NCI-H69 (cell line): ENCODE measurements around the gene SYT8.
"Not testable (repeated sequence)": the region's sequence is repeated elsewhere in the genome, so short reads cannot be mapped to it uniquely, and the experiment has no call there.

Source experiments
- DNase-seq: peaks from one replicate; lab custom pipeline; 2025; lab: John Stamatoyannopoulos, UW

SYT8 gene

DNA sequence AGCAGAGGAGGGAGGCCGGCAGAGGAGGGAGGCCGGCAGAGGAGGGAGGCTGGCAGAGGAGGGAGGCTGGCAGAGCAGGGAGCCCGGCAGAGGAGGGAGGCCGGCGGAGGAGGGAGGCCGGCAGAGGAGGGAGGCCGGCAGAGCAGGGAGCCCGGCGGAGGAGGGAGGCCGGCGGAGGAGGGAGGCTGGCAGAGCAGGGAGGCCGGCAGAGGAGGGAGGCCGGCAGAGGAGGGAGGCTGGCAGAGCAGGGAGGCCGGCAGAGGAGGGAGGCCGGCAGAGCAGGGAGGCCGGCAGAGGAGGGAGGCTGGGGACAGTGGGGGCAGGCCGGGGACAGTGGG, 39.0 kb downstream of the SYT8 start:
- DNase-seq, result not testable (repeated sequence)

DNA sequence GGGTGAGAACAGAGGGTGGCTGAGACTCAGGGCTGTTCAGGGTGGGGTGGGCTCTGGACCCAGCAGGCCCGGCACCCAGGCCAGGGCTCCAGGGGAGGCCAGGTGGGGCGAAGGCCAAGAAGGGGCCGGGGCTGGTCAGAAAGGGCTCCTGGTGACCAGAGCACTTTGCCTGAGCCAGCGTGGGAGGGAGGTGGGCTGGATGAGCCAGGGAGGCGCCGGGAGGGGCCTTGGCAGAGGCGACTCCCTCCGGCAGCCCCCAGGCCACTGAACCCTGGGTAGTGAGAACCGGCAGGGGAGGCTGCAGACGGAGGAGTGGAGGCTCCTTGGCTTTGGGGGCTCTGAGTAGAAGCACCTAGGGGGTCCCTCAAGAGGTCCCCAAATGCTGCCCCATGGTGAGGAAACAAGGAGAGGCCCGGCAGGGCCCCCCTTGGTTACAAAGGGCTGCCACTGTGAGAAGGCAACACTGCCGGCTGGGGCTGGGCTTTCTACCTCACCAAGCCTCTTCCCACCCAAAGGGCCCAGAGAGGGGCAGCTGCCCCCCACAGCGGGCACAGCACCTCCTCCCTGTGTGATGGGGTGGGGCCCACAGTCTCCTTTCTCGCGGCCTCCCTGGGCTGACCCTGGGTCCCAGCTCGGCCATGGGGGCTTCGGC, 39.8 kb downstream of the SYT8 start:
- DNase-seq, result not testable (repeated sequence)

DNA sequence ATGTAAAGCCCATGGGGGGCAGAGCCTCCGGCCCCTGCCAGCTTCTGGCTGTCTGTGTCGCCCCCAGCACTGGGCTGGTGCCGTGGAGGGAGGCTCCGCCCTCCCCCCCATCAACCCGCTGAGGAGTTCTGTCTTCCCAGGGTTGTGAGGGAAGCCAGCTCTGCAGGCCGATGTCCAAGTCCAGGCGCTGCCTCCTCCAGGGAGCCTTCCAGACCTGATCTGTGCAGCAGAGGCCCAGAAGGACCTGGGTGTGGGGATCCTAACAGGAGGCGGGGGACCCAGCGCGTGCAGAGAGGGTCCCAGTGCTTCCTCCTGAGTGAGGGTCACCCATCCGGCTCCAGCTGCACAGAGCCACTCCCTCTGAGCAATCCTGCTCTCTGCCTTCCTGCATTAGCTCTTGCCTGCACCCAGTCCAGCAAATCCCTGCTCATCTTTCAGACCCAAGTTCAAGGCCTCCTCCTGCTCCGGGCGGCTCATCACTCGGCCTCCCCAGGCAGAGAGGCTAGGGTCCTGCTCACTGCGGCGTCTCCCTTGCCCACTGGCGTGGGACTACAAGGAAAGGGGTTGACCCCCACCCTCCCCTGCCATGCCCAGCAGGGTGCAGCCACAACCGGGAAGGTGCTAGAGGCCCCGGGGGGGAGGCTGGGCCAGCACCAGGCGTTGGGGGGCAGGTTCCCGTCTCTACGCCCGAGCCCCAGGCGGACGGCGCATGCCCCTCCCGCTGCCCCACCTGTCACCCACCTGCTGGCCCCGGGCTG, 40.5 kb downstream of the SYT8 start:
- DNase-seq, result peak; percentile 72

DNA sequence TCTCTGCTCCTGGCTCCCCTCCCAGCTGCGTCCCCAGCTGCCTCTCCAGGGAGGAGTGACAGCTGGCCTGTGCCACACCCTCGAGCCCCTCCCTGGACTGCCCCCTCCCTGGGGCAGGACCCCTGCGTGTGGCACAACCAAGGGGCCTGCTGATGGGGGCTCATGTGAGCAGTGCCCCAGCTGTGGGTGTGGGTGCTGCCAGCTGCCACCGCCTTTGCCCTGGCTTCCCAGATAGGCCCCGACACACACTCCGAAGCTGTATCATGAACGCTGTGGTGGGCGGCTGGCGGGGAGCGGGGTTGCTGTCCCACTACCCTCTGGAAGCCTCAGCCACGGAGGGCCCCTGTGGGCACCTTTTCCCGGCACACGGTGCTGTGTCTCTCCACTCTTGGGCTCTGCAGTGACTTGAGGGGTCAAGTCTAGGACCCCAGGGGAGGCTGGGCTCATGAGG, 41.1 kb downstream of the SYT8 start:
- DNase-seq, result not testable (repeated sequence)

DNA sequence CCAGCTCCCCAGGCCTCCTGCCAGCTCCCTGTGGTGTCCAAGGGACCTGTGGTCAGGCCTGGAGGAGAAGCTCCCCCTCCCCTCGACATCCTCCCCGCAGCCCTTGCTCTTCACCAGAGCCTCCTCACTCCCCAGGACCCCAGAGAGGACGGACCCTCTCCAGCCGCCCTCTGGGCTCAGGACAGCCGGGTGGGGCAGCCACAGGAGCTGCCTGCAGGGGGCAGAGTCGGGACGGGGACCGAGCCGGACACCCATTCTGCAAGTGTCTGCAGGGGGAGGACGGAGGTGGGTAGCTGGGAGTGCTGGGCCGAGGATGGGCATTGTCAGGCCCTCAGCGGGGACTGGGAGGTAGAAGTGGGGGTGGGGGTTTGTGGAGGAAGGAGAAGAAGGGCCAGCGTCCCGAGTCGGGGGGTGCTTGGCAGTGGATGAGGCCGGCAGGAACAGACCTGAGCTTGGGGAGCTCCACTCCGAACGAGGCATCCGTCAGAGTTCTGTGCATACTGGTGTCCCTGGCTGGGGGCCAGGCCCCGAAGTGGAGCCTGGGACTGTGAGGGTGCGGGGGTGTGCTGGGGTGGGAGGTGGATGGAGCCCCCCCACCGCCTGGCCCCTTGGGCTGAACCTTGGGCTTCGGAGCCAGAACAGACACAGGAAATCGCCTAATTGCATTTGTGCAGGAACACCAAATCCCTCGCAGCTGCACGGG, 41.7 kb downstream of the SYT8 start:
- DNase-seq, result peak; percentile 17

DNA sequence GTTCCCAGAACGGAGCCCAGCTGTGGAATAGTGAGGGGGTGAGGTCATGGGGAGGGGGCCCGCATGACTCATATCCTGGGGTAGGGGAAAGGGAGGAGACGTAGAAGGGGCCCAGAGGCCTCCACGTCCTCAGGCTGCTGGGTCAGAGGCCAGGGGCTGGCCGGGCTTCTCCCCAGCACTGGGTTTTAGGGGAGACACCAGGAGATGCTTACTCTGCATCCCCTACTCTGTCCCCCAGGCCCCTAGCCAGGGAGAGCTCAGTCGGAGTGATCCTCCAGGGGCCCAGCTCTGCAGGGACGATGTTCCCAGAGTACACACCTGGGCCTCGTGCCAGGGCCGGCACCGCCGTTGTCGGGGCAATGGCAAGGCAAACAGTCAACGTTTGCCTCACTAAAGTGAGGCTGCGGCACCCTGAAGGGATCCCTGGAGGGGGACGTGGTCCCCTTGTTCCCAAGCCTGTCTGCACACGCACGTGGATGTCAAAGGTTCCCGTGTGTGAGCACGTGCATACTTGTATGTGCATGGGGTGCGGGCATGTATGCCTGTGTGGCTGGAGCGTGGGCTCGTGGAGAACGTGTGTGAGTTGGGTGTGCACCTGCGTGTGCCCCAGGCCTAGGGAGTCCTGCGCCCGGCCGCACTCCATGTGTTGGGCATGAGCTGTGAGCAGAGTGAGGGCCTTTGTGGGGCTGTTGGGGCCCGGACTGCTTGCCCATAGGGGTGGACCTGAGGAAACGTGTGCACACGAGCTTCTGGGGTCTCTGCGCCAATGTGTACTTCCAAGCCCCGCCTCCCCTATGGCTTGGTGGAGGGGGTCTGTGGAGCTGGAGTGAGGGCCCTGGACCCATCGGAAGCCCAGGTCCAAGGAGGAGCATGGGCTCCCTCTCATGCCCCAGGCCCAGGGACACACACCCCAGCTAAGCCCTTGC, 42.7 kb downstream of the SYT8 start:
- DNase-seq, result peak; percentile 77

DNA sequence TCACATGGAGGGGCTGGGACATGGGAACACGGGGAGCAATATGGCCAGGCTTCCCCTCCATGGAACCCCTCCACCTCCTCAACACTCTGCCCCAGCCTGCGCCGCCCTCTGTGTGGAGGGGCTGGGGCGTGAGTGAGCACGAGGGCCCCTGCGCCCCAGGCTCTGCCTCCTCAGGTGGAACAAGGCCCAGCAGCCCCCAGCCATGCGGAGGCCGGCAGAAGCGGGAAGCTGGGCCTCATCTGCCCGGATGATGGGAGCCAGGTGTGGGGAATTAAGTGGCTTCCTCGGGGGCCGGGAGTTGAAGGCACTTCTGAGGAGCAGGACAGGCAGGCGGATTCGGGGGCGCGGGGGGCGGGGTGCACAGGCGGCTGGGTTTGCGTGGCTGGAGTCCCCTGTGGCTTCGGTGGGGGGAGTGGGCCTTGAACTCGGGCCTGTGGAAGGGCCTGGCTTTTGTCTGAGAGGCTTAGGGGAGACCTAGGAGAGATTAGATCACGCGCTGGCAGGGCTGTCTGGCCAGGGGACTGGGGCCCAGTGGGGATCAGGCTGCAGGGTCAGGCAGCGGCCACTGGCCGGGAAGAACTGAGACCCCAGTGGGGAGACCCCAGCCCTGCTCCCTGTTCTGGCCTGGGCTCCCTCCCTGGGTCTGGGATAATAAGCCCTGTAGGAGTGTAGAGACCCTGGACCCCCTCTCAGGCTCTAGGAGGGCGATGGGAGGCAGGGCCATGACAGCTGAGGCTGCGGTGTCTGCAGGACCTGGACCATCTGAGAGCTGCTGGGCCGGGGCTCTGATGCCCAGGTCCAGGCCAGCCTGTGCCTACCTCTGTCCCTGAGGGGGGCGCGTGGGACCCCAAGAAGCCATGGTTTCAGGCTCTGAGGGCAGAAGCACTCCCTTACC, 43.6 kb downstream of the SYT8 start:
- DNase-seq, result no peak

DNA sequence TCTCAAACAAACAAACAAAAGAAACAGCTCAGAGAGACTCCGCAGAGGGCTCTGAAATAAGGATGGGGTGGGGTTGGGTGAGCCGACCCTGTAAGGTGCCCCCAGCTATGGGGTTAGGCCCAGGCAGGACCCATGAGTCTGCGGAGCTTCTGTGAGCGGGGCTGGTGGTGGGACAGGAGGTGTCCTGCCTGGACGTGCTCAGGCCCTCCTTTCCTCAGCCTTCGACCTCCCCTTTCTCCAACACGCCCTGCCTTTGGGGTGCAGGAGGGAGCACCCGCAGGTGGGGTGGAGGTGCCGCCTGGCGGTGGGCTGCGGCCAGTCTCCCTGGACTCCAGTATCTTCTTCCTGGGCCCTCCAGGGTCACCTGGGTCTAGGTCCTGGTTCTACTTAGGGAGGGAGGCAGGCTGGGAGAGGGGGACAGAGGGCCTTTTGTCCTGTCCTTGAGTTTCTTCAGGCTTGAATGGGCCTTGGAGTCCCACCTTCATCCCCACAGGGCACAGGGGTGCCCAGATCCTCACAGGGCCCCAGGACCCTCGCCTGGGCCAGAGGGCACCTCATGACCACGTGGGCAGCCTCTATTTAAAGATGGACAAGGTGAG, 44.7 kb downstream of the SYT8 start:
- DNase-seq, result no peak

DNA sequence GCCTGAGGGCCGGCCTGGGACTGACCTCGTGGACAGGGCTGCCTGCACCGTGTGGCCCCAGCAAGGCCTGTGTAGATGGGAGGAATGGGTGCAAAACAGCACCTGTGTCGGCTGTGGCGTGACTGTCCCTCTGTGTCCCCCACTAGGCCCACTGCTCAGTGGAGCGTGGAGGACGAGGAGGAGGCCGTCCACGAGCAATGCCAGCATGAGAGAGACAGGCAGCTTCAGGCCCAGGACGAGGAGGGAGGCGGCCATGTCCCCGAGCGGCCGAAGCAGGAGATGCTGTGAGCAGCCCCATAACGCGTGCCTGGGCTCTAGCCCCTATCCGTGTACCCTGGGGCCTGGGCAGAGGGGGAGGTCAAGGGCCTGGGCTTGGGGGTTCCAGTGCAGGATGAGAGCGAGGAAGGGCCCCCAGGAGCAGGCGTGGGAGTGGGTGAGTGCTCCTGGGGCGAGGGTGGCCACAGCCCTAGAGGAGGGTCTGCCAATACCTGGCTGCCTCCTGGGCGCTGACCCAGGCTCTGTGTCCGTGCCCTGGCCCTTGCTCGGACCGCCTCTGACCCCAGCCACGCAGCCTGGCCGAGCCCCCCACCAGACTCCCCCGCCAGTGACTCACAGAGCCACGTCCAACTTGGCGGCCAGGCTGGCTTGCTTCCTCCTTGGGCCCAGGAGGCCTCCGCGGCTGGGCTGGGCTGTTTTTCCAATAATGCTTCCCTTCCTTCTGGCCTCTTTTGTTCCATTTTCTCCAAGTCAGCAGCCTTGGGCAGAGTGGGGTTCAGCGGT, 45.3 kb downstream of the SYT8 start:
- DNase-seq, result no peak

DNA sequence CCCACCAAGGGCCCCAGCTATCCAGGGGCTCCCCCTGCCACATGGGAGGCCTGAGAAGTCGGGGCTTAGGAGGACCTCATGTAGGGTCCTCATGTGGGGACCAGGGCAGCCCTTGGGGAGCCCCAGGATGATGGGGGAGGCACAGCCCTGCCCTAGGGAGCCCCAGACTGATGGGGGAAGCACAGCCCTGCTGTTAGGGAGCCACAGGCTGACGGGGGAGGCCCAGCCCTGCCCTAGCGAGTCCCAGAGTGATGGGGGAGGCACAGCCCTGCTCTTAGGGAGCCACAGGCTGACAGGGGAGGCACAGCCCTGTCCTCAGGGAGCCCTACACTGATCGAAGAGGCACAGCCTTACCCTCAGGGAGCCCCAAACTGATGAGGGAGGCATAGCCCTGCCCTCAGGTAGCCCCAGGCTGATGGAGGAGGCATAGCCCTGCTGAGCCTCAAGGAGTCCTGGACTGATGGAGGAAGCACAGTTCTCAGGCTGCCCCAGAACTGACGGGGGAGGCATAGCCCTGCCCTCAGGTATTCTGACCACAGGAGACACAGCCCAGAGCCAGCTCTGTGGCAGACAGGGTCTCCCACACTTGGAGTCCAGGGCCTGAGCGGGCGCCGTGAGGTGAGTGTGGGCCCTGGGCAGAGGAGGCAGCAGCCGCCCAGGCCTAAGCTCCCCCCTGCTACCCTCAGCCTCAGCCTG, 46.1 kb downstream of the SYT8 start:
- no peak for DNase-seq

DNA sequence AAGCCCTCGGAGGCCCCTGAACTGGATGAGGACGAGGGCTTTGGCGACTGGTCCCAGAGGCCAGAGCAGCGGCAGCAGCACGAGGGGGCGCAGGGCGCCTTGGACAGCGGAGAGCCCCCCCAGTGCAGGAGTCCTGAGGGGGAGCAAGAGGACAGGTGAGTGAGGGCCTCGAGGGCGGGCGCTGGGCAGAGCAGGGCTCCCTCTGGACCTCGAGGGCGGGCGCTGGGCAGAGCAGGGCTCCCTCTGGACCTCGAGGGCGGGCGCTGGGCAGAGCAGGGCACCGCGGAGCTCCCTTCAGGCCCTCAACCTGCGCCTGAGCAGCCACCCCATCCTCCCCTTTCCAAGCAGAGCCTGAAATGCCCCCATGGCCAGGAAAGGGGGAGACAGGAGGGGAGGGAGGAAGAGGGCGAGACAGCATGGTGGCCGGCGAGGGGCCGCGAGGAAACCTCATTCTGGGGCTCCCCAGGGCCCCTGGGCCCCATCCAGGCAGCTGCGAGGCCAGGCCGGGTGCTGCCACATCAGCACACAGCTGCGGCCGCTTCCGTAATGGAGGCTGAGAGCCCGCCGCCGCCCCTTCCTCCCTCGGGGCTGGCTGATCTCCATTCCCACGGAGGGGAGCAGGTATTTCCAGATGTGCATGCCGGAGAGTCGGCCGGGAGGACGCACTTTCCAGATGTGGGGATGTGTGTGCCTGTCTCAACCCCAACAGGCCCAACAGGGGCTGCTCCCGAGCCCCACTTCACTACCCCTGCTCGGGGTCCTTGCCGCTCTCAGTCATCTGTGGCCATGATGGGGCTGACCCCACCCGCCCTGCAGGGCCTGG, 46.9 kb downstream of the SYT8 start:
- DNase-seq, result no peak

DNA sequence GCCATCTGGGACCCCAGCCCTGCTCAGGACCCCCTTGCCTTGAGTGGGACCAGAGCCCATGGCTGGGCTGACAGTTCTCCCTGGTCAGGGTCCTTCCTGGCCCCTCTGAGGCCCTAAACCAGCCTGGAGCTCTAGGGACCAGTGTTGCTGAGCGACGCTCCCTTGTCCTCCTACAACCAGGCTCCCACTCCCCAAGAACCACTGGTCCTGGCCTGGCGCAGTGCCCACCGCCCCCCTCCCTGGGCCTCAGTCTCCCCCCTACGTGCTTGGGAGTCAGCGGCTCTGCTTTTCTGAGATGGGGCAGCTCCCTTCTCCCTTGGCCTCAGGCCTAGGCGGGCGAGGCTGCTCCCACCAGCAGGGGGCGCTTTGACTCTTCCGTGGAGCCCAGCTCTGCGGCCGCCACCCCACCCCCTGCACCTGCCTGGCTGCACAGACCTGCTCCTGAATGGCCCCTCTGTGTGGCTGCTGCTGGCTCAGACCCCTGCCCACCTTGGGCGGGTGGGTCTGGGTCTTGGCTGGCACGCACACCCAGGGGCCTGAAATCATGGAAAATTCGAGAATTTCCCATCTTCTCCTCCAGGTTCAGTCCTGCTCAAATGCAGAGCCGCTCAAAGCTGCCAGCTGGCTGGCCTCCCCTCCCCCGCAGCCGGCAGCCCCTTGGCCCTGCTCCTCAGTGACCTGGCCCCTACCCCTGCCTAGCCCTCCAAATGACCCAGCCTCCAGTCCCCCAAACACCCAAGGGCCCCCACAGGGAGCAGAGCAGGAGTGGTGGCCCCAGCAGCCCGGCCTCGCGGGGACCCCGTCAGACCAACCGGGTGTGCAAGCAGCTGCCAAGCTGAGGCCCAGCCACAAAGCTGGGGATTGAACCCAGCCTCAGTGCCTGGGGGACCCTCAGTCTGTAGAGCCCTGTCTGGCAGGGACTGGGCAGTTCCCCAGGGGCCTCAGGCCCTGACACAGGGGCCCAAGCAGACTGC, 47.8 kb downstream of the SYT8 start:
- DNase-seq, result peak; percentile 81

DNA sequence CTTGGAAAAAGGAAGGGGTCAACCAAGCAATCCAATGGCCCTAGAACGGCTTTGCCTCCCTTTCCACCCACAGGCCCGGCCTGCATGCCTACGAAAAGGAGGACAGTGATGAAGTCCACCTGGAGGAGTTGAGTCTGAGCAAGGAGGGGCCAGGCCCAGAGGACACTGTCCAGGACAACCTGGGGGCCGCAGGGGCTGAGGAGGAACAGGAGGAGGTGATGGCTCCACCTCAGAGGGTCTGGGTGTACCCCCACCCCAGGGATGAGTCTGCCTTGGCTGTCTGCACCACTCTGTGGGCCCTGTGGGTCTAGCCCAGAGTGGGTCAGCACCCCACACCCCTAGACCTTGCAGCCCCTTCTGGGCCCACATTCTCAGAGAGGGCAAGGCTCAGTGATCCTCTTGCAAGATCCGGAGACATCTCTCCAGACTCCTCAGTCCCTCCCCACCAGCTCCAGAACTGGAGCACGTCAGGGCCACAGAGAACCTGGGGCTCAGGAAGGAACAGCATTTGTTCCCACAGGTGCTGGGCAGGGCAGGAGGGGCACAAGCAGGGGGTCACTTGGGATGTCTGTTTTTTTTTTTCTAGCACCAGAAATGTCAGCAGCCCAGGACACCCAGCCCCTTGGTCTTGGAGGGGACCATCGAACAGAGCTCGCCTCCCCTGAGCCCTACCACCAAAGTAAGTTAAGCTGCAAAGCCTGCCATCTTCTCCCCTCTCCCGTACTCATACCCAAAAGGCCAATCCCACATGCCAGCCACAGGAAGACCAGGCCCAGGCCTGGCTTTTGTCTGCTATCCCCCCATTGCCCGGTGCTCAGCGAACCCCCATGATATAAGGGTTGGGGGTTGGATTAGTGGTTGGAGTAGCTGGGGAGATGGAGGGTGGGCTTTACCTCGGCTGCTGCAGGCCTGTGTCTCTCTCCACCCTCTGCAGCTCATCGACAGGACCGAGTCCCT, 48.8 kb downstream of the SYT8 start:
- DNase-seq, result no peak

DNA sequence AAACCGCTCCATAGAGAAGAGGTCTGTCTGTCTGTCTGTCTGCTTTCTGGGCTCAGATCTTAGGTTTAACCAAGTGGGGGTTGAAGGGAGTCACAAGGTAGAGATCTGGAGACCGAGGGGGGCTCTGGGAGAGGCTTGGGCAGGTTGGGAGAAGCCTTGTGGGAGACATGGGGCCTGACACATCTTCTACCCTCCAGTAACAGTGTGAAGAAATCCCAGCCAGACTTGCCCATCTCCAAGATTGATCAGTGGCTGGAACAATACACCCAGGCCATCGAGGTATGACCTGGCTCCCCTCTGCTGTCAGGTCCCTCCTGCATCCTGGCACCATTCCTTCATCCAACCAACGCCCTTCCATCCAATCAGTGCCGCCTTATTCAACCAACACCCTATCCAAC, 49.5 kb downstream of the SYT8 start:
- DNase-seq, result no peak

DNA sequence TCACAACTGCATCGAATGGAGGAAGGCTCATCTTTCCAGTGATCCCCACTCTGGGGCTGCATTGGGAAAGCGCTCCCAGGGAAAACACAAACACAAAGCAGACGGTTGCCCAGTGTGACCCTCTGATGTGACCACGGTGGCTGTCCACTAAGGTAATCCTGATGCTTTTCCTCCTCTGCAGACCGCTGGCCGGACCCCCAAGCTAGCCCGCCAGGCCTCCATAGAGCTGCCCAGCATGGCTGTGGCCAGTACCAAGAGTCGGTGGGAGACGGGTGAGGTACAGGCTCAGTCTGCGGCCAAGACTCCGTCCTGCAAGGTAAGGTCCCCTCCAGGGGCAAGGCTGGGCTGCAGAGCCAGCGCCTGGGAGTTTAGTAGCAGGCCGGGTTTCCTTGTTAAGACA, 51.8 kb downstream of the SYT8 start:
- DNase-seq, result not testable (repeated sequence)
